Neural progenitor cell (in vitro differentiated cells): ENCODE results near the gene MOGAT3. TPM values are rescaled to one million over a fixed set of nuclear protein-coding genes. Genes with fewer than 3 reads are reported as not detected.

ENCODE experiments used
- DNase-seq: peaks from one replicate; pipeline ENCODE4 v3.0.0-alpha.2; 2016; ENCODE audit warnings: low spot score
- H2AFZ ChIP-seq: fragments of 200-600 bp; sonication (generic); replicated peaks from 2 replicates; pipeline ENCODE4 v1.6.1; 2016; ENCODE audit warnings: antibody characterized with exemption
- H3F3A ChIP-seq: fragments of 200-600 bp; sonication (generic); 2 replicates; pipeline ENCODE4 v1.6.1; 2016; ENCODE audit warnings: antibody characterized with exemption, low read depth
- H3K27ac ChIP-seq: fragments of 200-600 bp; sonication (generic); 2 replicates; pipeline ENCODE4 v1.5.1; 2016; ENCODE audit warnings: mild to moderate bottlenecking
- H3K27me3 ChIP-seq: fragments of 200-600 bp; sonication (generic); 2 replicates; pipeline ENCODE4 v1.6.1; 2016; ENCODE audit warnings: mild to moderate bottlenecking, moderate library complexity
- H3K36me3 ChIP-seq: fragments of 200-600 bp; sonication (generic); 2 replicates; pipeline ENCODE4 v1.5.1; 2016
- H3K4me1 ChIP-seq: fragments of 200-600 bp; sonication (generic); 2 replicates; pipeline ENCODE4 v1.6.1; 2016; ENCODE audit warnings: mixed run types
- H3K4me2 ChIP-seq: fragments of 200-600 bp; sonication (generic); 2 replicates; pipeline ENCODE4 v1.6.1; 2016
- H3K4me3 ChIP-seq: fragments of 200-600 bp; sonication (generic); 2 replicates; pipeline ENCODE4 v1.5.1; 2016
- H3K79me2 ChIP-seq: fragments of 200-600 bp; sonication (generic); 2 replicates; pipeline ENCODE4 v1.6.1; 2016; ENCODE audit warnings: low read depth
- H3K9ac ChIP-seq: fragments of 200-600 bp; sonication (generic); 2 replicates; pipeline ENCODE4 v1.6.1; 2016
- H3K9me3 ChIP-seq: fragments of 200-600 bp; sonication (generic); 2 replicates; pipeline ENCODE4 v1.5.1; 2016; ENCODE audit warnings: low read depth
- H4K20me1 ChIP-seq: fragments of 200-600 bp; sonication (generic); 2 replicates; pipeline ENCODE4 v1.6.1; 2016; ENCODE audit warnings: low read depth
- H3K27ac Mint-ChIP-seq: 3 replicates; pipeline ENCODE4 v1.8.0; 2021; ENCODE audit warnings: mixed read lengths
- H3K27me3 Mint-ChIP-seq: 2 replicates; pipeline ENCODE4 v1.8.0; 2022; ENCODE audit warnings: low read depth, mild to moderate bottlenecking, inconsistent platforms, moderate library complexity, mixed read lengths; ENCODE audit not compliant: insufficient read depth
- H3K36me3 Mint-ChIP-seq: 3 replicates; pipeline ENCODE4 v1.8.0; 2021; ENCODE audit warnings: mixed read lengths
- H3K4me1 Mint-ChIP-seq: 3 replicates; pipeline ENCODE4 v1.8.0; 2021; ENCODE audit warnings: mixed read lengths
- H3K4me3 Mint-ChIP-seq: 3 replicates; pipeline ENCODE4 v1.8.0; 2021; ENCODE audit warnings: mild to moderate bottlenecking, moderate library complexity, mixed read lengths
- H3K9me3 Mint-ChIP-seq: 3 replicates; pipeline ENCODE4 v1.8.0; 2020; ENCODE audit warnings: mixed read lengths
- EZH2 ChIP-seq: fragments of 200-600 bp; sonication (generic); IDR thresholded peaks from 2 replicates; pipeline ENCODE4 v1.6.1; 2017; ENCODE audit warnings: antibody characterized with exemption, mild to moderate bottlenecking, moderate library complexity
- EZH2phosphoT487 ChIP-seq: fragments of 200-600 bp; sonication (generic); IDR thresholded peaks from 2 replicates; pipeline ENCODE4 v1.6.1; 2017; ENCODE audit warnings: antibody characterized with exemption
- total RNA-seq: library from RNA; depleted of rRNA; stranded (reverse); fragments of >200 nt; gene quantifications from 2 replicates; pipeline ENCODE4 v1.2.3, GENCODE V29; 2015; ENCODE audit warnings: low replicate concordance
- TF ChIP-seq, protein P1 (sequence below): fragments of 200-600 bp; sonication (generic); IDR thresholded peaks from 2 replicates; pipeline ENCODE4 v1.5.1; 2017; ENCODE audit warnings: antibody characterized with exemption, mild to moderate bottlenecking

The MOGAT3 gene
- total RNA-seq, 1 donor from 2014 or later = not detected

- no peak overlapping the region for H3K9ac ChIP-seq
- H3K27ac ChIP-seq = no peak overlapping the region
- peaks cover 29% of the 10 kb centered on the region for H3F3A ChIP-seq
- TF ChIP-seq EZH2 = no peak
- TF ChIP-seq EZH2phosphoT487 = no peak
- TF ChIP-seq, protein P1, sequence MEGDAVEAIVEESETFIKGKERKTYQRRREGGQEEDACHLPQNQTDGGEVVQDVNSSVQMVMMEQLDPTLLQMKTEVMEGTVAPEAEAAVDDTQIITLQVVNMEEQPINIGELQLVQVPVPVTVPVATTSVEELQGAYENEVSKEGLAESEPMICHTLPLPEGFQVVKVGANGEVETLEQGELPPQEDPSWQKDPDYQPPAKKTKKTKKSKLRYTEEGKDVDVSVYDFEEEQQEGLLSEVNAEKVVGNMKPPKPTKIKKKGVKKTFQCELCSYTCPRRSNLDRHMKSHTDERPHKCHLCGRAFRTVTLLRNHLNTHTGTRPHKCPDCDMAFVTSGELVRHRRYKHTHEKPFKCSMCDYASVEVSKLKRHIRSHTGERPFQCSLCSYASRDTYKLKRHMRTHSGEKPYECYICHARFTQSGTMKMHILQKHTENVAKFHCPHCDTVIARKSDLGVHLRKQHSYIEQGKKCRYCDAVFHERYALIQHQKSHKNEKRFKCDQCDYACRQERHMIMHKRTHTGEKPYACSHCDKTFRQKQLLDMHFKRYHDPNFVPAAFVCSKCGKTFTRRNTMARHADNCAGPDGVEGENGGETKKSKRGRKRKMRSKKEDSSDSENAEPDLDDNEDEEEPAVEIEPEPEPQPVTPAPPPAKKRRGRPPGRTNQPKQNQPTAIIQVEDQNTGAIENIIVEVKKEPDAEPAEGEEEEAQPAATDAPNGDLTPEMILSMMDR = no peak
- H3K79me2 ChIP-seq = no peaks in the 10 kb centered on the region
- Mint-ChIP-seq H3K27ac (no peak overlapping the region), H3K4me1 (peaks cover 33% of the 10 kb centered on the region), H3K9me3 (peaks cover 2% of the 10 kb centered on the region), H3K4me3 (peak overlapping the region; percentile 69), H3K27me3 (peaks cover 83% of the 10 kb centered on the region), H3K36me3 (no peaks in the 10 kb centered on the region)
- peak; percentile 52 for DNase-seq
- H3K9me3 ChIP-seq = no peaks in the 10 kb centered on the region
- H3K4me2 ChIP-seq = peak overlapping the region; percentile 73
- H3K36me3 ChIP-seq = no peaks in the 10 kb centered on the region
- H3K4me3 ChIP-seq = peak overlapping the region; percentile 27
- peaks cover 29% of the 10 kb centered on the region for H3K4me1 ChIP-seq
- peaks cover 50% of the 10 kb centered on the region for H4K20me1 ChIP-seq
- peaks cover 100% of the 10 kb centered on the region for H3K27me3 ChIP-seq
- no peak overlapping the region for H2AFZ ChIP-seq
These were observed 26.4 kb downstream of the MOGAT3 start for GRCh38 chr7:101174322-101174854.

DNA sequence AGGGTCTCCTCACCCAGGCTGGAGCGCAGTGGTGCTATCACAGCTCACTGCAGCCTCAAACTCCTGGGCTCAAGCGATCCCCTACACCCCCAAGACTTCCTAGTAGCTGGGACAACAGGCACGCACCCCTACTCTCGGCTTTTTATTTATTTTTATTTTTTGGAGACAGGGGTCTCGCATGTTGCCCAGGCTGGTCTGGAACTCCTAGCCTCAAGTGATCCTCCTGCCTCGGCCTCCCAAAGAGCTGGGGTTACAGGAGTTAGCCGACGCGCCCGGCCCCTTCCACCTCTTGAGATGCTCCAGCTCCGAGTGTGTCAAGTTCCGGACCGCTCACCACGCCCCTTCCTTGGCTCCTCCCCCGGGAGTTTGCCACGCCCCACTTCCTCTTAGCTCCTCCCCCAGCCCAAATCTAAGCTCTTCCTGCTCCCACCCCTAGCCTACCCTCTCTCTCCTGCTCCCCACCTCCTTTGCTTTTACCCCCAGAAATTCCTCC lies 27.0 kb downstream of the MOGAT3 start:
- no peaks in the 10 kb centered on the region for H3K9me3 ChIP-seq
- no peaks in the 10 kb centered on the region for H3K79me2 ChIP-seq
- peak overlapping the region; percentile 69 for H3K4me3 Mint-ChIP-seq
- peaks cover 84% of the 10 kb centered on the region for H3K27me3 Mint-ChIP-seq
- no peak overlapping the region for H3K27ac ChIP-seq
- peaks cover 2% of the 10 kb centered on the region for H3K9me3 Mint-ChIP-seq
- peak; percentile 70 for DNase-seq
- H3K36me3 ChIP-seq = no peaks in the 10 kb centered on the region
- peak overlapping the region; percentile 73 for H3K4me2 ChIP-seq
- H3K4me3 ChIP-seq = peak overlapping the region; percentile 27
- no peak overlapping the region for H3K27ac Mint-ChIP-seq
- peaks cover 36% of the 10 kb centered on the region for H3K4me1 Mint-ChIP-seq
- no peak overlapping the region for H3K9ac ChIP-seq
- peaks cover 100% of the 10 kb centered on the region for H3K27me3 ChIP-seq
- no peaks in the 10 kb centered on the region for H3K36me3 Mint-ChIP-seq
- H3F3A ChIP-seq = peaks cover 23% of the 10 kb centered on the region
- H2AFZ ChIP-seq = no peak overlapping the region
- TF ChIP-seq EZH2phosphoT487 (no peak), EZH2 (no peak)
- TF ChIP-seq, protein P1 = no peak
- H4K20me1 ChIP-seq = peaks cover 50% of the 10 kb centered on the region
- peaks cover 26% of the 10 kb centered on the region for H3K4me1 ChIP-seq

DNA sequence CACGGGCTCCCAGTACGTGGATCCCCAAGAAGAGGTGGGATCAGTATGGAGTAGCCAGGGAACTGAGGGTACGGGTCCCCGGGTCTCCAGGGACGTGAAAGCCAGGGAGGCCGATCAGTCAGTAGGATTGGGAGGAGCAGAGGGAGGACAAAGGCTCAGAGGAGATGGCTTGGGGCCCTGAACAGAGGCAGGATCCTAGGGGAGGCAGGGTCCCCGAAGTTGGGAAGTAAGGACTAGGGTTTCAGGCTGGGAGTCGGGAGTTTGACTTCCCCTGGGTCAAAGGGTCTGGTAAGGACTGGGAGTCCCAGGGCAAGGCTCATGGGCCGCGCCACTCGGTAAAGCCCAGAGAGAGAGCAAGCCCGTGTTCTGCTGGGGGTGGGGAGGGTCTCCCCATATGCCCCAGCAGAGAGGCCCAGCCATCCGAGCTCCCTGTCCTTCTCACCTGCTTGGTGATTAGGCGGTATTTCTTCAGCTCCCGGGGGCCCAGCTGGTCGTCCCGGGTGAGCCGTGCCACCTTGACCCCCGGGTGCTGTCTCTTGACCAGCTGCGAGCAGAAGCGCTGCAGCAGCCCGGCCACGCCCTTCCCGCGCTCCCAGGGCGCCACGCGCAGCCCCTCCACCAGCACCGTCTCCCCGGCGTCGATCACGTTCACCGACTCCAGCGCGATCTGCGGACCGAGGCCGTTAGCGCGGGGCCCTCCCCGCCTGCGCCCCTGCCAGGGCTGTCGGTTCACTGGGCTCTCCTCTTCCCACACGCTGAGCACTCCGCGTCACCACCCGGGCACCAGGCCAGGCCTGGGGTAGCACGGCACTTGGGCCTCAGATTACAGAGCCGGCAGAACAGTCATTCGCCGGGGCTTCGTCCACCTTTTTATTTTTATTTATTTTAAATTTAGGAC lies 27.7 kb downstream of the MOGAT3 start:
- H3K9ac ChIP-seq = no peak overlapping the region
- H3F3A ChIP-seq = peaks cover 23% of the 10 kb centered on the region
- no peaks in the 10 kb centered on the region for H3K79me2 ChIP-seq
- H3K36me3 Mint-ChIP-seq = no peaks in the 10 kb centered on the region
- TF ChIP-seq EZH2 (no peak), EZH2phosphoT487 (peak; percentile 7)
- TF ChIP-seq, protein P1 = no peak
- no peak overlapping the region for H3K27ac ChIP-seq
- H3K4me3 ChIP-seq = peak overlapping the region; percentile 39
- no peak for DNase-seq
- peaks cover 2% of the 10 kb centered on the region for H3K9me3 Mint-ChIP-seq
- H3K4me1 Mint-ChIP-seq = peaks cover 41% of the 10 kb centered on the region
- H3K27me3 Mint-ChIP-seq = peaks cover 86% of the 10 kb centered on the region
- no peak overlapping the region for H2AFZ ChIP-seq
- H3K36me3 ChIP-seq = no peaks in the 10 kb centered on the region
- peaks cover 51% of the 10 kb centered on the region for H4K20me1 ChIP-seq
- peak overlapping the region; percentile 58 for H3K4me3 Mint-ChIP-seq
- no peak overlapping the region for H3K27ac Mint-ChIP-seq
- H3K4me2 ChIP-seq = peak overlapping the region; percentile 77
- H3K27me3 ChIP-seq = peaks cover 100% of the 10 kb centered on the region
- H3K4me1 ChIP-seq = peaks cover 26% of the 10 kb centered on the region
- no peaks in the 10 kb centered on the region for H3K9me3 ChIP-seq
